RWPE1 (cell line): ENCODE data around the gene MICALL1.

ENCODE experiments used
- CTCF ChIA-PET: fragments of 350-600 bp; sonication (Branson Sonifier 250); formaldehyde crosslinking; extraction: SDS; loops from one replicate; lab custom pipeline; 2021; lab: Yijun Ruan, JAX
- POLR2A ChIA-PET: fragments of 400-600 bp; formaldehyde crosslinking; extraction: SDS; loops from one replicate; lab custom pipeline; 2020; ENCODE audit warnings: antibody characterized with exemption; ENCODE audit not compliant: low non-redundant PET; lab: Yijun Ruan, JAX
- DNase-seq: peaks from one replicate; pipeline ENCODE4 v3.0.0; 2012; ENCODE audit warnings: low spot score
- H3K27ac ChIP-seq: fragments of 450-650 bp; 2 replicates; pipeline ENCODE4 v1.5.1; 2017
- CTCF ChIP-seq: fragments of 450-650 bp; conservative IDR thresholded peaks from 2 replicates; pipeline ENCODE4 v1.5.1; 2017; ENCODE audit warnings: low read depth, mild to moderate bottlenecking

MICALL1 gene

DNA sequence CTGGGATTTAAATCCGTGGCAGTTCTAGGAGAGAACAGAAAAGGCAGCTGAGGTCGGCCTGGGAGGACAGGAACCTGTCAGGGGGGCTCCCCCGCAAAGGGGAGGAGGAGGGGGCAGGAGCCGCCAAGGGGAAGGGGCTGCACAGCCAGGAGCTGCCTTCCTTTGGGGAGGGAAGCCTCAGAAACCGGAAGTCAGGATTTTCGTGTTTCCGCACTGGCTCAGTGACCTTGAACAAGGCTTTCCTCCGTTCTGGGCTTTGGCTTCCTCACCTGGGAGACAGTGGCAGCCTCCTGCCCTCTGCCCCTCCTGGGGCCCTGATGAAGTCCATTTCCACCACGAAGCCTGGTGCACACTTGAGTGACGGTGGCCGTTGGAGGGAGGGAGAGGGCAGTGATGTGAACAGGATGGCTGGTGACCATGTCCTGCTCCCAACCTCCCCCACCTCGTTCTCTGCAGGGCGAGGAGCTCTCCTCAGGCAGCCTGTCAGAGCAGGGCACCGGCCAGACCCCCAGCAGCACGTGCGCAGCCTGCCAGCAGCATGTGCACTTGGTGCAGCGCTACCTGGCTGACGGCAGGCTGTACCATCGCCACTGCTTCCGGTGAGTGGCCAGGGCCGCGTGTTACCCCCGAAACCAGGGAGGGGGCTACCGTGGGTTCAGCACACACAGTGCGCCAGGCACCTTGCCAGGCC, 12.6 kb downstream of the MICALL1 start:
- no peak for TF ChIP-seq CTCF
- H3K27ac ChIP-seq = peak overlapping the region; percentile 44
- DNase-seq = no peak
- ChIA-PET POLR2A (no interaction called here), CTCF (interaction anchor here (0.7 kb wide), 1 partner anchor 15 kb away, joined by 3 read pairs; no protein-coding TSS in a partner anchor)

DNA sequence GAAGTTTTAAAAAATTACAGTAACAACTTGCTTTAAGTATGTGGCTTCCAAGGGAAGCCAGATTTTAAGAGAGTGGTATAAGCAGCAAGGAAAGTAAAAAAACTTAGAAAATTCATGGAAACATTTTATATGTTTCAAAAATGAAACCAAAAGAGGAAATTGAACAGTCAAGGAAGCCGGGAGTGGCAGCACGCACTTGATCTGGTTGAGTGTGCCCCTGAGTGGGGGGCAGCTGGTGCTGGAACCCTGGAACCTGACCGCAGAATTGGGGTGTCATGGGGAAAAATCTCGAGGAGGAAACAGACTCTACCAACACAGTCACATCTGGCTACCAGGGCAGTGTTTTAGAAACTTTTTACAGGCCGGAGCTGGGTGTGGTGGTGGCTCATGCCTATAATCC, 14.0 kb downstream of the MICALL1 start:
- peak overlapping the region; percentile 28 for H3K27ac ChIP-seq
- TF ChIP-seq CTCF = no peak
- POLR2A ChIA-PET = no interaction called here
- DNase-seq = no peak
- CTCF ChIA-PET = interaction anchor here (0.7 kb wide), 1 partner anchor 103 kb away, joined by 4 read pairs; no protein-coding TSS in a partner anchor

DNA sequence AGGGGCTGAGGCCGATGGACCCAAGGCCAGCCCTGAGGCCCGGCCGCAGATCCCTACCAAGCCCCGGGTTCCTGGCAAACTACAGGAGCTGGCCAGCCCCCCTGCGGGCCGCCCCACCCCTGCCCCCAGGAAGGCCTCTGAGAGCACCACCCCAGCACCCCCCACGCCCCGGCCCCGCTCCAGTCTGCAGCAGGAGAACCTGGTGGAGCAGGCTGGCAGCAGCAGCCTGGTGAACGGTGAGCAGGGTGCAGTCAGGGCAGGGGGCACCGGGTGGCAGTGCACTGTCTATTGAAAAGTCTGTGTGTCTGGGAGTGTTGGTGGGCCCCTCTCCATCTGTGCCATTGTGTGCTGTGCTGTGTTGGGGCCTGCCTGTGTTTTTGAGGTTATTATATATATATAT, 16.1 kb downstream of the MICALL1 start:
- no peak for DNase-seq

DNA sequence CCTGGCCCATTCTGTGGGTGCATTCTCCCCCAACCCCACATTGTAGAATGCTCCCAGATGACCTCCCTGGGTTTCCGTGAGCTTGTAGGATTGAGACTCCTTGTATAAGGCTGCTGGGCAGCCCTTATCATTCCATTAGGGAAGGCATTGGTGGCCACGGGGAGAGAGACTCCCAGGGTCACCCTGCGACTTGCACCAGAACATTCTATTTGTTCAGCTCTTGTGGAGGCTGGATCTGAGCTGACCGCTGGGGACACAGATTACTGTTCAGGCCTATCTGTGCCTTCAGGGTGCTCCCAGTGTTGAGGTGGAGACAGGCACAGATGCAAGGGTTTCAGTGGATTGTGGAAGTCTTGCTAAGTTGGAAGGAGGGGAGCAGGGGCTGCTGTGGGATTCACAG, 17.8 kb downstream of the MICALL1 start:
- ChIA-PET POLR2A (interaction anchor here (0.5 kb wide), 1 partner anchor 637 kb away, joined by 3 read pairs; no protein-coding TSS in a partner anchor), CTCF (interaction anchor here (0.5 kb wide), 1 partner anchor 107 kb away, joined by 3 read pairs; no protein-coding TSS in a partner anchor)
- H3K27ac ChIP-seq = peak overlapping the region; percentile 82
- no peak for TF ChIP-seq CTCF
- no peak for DNase-seq

More for the DNA sequence above, 16.1 kb downstream of the MICALL1 start:
- H3K27ac ChIP-seq = peak overlapping the region; percentile 42
- no peak for TF ChIP-seq CTCF
- ChIA-PET CTCF (no interaction called here), POLR2A (interaction anchor here (0.6 kb wide), 1 partner anchor 19 kb away, joined by 3 read pairs; no protein-coding TSS in a partner anchor)

- no peak for DNase-seq
- ChIA-PET CTCF (interaction anchor here (0.7 kb wide), 1 partner anchor 10 kb away, joined by 3 read pairs; no protein-coding TSS in a partner anchor), POLR2A (no interaction called here)
- peak overlapping the region; percentile 82 for H3K27ac ChIP-seq
- TF ChIP-seq CTCF = no peak
Measured at GRCh38 chr22:37924386-37925065, 18.4 kb downstream of the MICALL1 start.

DNA sequence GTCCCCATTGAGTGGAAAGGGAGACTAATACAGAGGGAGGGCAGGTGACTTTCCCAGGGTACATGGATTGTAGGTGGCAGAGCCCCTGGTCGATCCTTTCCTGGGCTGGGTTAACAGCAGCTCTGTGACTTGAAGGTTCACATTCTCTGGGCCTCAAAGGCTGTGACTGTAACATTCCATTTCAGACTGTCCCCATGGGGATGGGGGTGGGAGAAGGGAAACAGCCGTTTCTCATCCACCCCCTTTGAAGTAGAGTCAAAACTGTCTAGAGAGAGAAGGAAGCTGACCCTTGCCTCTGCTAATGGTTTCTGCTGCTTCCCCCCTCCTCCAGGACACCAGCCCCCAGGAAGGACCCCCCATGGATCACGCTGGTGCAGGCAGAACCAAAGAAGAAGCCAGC, 19.2 kb downstream of the MICALL1 start:
- TF ChIP-seq CTCF = no peak
- CTCF ChIA-PET = interaction anchor here (0.7 kb wide), 1 partner anchor 9 kb away, joined by 3 read pairs; no protein-coding TSS in a partner anchor
- POLR2A ChIA-PET = no interaction called here
- H3K27ac ChIP-seq = peak overlapping the region; percentile 82
- no peak for DNase-seq
